Osteoblast (primary cell): Measurements from ENCODE around the gene EXTL1. TPM values are rescaled to one million over a fixed set of nuclear protein-coding genes. Genes with fewer than 3 reads are reported as not detected.

Experiments
- DNase-seq: peaks from one replicate; pipeline ENCODE4 v3.0.0; 2011; ENCODE audit warnings: low spot score, mixed read lengths; ENCODE audit not compliant: insufficient read length; ENCODE audit errors: missing footprints
- H2AFZ ChIP-seq: 2 replicates; pipeline ENCODE4 v1.6.0; 2011; ENCODE audit warnings: mild to moderate bottlenecking, low read length
- H3K27ac ChIP-seq: 2 replicates; pipeline ENCODE4 v1.5.1; 2011; ENCODE audit warnings: mild to moderate bottlenecking, low read depth, low read length, moderate library complexity
- H3K27me3 ChIP-seq: 2 replicates; pipeline ENCODE4 v1.6.0; 2012; ENCODE audit warnings: mild to moderate bottlenecking, control low read depth, inconsistent platforms, low read length, moderate library complexity; ENCODE audit not compliant: insufficient read depth
- H3K36me3 ChIP-seq: 2 replicates; pipeline ENCODE4 v1.5.1; 2011; ENCODE audit warnings: mild to moderate bottlenecking, low read length, control low read depth, moderate library complexity; ENCODE audit not compliant: insufficient read depth
- H3K4me1 ChIP-seq: 2 replicates; pipeline ENCODE4 v1.5.1; 2011; ENCODE audit warnings: mild to moderate bottlenecking, low read length, control low read depth, moderate library complexity; ENCODE audit not compliant: insufficient read depth
- H3K4me2 ChIP-seq: 2 replicates; pipeline ENCODE4 v1.6.0; 2011; ENCODE audit warnings: mild to moderate bottlenecking, low read length; ENCODE audit not compliant: insufficient read depth
- H3K4me3 ChIP-seq: fragments of 200-600 bp; sonication (generic); 3 replicates; pipeline ENCODE4 v1.5.1; 2012; ENCODE audit warnings: mild to moderate bottlenecking, low read length, inconsistent platforms; ENCODE audit not compliant: insufficient read depth
- H3K79me2 ChIP-seq: 2 replicates; pipeline ENCODE4 v1.6.0; 2012; ENCODE audit warnings: mild to moderate bottlenecking, low read length, control low read depth, inconsistent platforms; ENCODE audit not compliant: insufficient read depth
- H3K9me3 ChIP-seq: 2 replicates; pipeline ENCODE4 v1.5.1; 2011; ENCODE audit warnings: low read depth, low read length, control low read depth
- H4K20me1 ChIP-seq: 2 replicates; pipeline ENCODE4 v1.6.0; 2012; ENCODE audit warnings: mild to moderate bottlenecking, low read length, control low read depth; ENCODE audit not compliant: insufficient read depth
- CTCF ChIP-seq: IDR thresholded peaks from 2 replicates; pipeline ENCODE4 v1.5.1; 2011; ENCODE audit warnings: mild to moderate bottlenecking, low read depth, low read length, moderate library complexity; ENCODE audit errors: extremely low read depth
- total RNA-seq: library from RNA; depleted of rRNA; stranded (reverse); fragments of >200 nt; gene quantifications from 2 replicates; pipeline ENCODE4 v1.2.3, GENCODE V29; 2012

Gene EXTL1
- total RNA-seq, 1 donor: 1.4 TPM

GRCh38 chr1:25990251-25990650 is 31.3 kb upstream of the EXTL1 start:
- Histone ChIP-seq H3K4me1 (peaks cover 7% of the 10 kb centered on the region), H4K20me1 (no peaks in the 10 kb centered on the region), H3K9me3 (no peaks in the 10 kb centered on the region), H3K4me2 (no peak overlapping the region), H3K27ac (no peak overlapping the region), H3K27me3 (no peaks in the 10 kb centered on the region), H3K36me3 (peaks cover 10% of the 10 kb centered on the region), H2AFZ (no peak overlapping the region), H3K79me2 (peaks cover 2% of the 10 kb centered on the region), H3K4me3 (no peak overlapping the region)
- TF ChIP-seq CTCF: no peak
- no peak for DNase-seq

- no peak overlapping the region for H3K27ac ChIP-seq
- peaks cover 7% of the 10 kb centered on the region for H3K4me1 ChIP-seq
- peaks cover 2% of the 10 kb centered on the region for H3K79me2 ChIP-seq
- TF ChIP-seq CTCF: no peak
- H3K36me3 ChIP-seq: peaks cover 6% of the 10 kb centered on the region
- peak; percentile 54 for DNase-seq
- no peak overlapping the region for H3K4me2 ChIP-seq
- H4K20me1 ChIP-seq: no peaks in the 10 kb centered on the region
- no peak overlapping the region for H3K4me3 ChIP-seq
- H3K27me3 ChIP-seq: no peaks in the 10 kb centered on the region
- no peak overlapping the region for H2AFZ ChIP-seq
- no peaks in the 10 kb centered on the region for H3K9me3 ChIP-seq
Observed at GRCh38 chr1:25990702-25991395, 30.7 kb upstream of the EXTL1 start.

GRCh38 chr1:25991937-25992688 is 29.5 kb upstream of the EXTL1 start:
- Histone ChIP-seq H3K27ac (no peak overlapping the region), H4K20me1 (no peaks in the 10 kb centered on the region), H3K79me2 (peaks cover 2% of the 10 kb centered on the region), H3K9me3 (no peaks in the 10 kb centered on the region), H3K4me1 (peaks cover 12% of the 10 kb centered on the region), H2AFZ (no peak overlapping the region), H3K36me3 (peaks cover 4% of the 10 kb centered on the region), H3K27me3 (no peaks in the 10 kb centered on the region), H3K4me2 (no peak overlapping the region), H3K4me3 (no peak overlapping the region)
- no peak for TF ChIP-seq CTCF
- DNase-seq: no peak

- Histone ChIP-seq H2AFZ (no peak overlapping the region), H3K4me1 (peaks cover 16% of the 10 kb centered on the region), H3K36me3 (peaks cover 4% of the 10 kb centered on the region), H3K27me3 (no peaks in the 10 kb centered on the region), H3K4me2 (no peak overlapping the region), H3K9me3 (no peaks in the 10 kb centered on the region), H3K4me3 (no peak overlapping the region), H3K79me2 (peaks cover 5% of the 10 kb centered on the region), H3K27ac (no peak overlapping the region), H4K20me1 (no peaks in the 10 kb centered on the region)
- no peak for TF ChIP-seq CTCF
- no peak for DNase-seq
Observed at GRCh38 chr1:25992689-25993171, 28.8 kb upstream of the EXTL1 start.
